CD4-positive, alpha-beta T cell treated with Interleukin-4 for 4 hours (primary cell): ENCODE data around the gene RPAIN.
"Not testable (repeated sequence)": the region's sequence is repeated elsewhere in the genome, so short reads cannot be mapped to it uniquely, and the experiment has no call there.

Experiments used
- DNase-seq: peaks from one replicate; pipeline ENCODE4 v3.0.0-alpha.2; 2020

The RPAIN gene

DNA sequence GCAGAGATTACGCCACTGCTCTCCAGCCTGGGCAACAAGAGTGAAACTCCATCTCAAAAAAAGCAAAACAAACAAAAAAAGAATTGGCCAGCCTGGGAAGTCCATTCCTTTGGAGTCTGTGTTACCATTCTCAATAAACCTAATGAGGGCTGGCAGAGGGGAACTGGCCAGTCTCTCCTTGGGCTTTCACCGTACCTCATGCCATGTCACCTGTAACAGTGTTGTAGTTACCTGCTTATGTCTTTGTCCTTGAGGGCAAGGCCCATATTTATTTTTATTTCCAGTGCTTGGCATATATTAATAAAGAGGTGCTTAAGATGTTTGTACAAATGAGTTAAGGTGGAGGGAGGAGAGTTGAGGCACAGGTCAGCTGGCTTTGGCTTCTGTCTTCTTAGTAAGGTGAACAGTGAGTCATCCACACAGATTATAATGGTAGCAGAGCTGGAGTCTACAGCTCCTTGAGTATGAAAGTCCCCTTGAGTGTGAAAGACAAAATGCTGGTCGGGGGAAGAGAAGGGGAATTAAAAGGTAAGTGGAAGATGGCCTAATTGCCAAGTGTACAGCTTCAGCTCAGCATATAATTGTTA is 10.5 kb downstream of the RPAIN start:
- no peak for DNase-seq

DNA sequence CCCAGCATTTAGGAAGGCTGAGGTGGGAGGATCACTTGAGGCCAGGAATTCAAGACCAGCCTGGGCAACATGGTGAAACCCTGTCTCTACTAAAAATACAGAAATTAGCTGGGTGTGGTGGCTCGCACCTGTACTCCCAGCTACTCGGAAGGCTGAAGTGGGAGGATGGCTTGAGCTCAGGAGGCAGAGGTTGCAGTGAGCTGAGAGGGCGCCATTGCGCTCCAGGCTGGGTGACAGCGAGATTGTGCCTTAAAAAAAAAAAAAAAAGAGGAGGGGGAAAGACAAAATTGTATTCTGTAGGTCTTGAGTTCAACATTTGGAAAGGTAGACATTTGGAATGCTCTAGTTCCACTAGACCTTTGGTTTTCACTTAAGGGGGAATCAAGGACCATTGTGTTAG is 11.3 kb downstream of the RPAIN start:
- DNase-seq = not testable (repeated sequence)

DNA sequence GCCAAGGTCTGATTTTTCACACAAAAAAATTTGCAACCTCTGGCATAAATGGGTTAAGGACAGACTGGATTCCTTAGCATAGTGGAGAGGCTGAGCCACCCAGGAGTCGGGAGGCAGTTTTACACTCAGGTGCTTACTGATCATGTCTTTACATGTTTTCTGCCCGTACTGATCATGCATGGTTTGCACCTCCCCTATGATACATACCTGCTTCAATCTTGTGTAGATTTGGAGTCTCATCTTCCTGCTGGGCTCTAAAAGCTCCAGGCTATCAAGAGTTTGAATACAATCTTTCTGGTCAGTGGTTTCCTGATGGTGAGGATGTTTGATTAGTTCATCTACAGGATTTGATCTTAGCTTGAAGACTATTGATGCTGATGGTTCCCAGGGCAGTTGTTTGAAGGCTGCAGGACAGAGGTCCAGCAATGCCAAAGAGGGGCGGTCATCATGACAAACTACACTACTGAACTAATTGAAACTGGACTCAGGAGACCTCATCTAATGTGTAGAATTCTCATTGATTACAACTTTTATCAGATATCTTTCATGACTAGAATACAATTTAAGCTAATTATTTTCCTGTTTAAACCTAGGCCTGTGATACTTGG is 12.1 kb downstream of the RPAIN start:
- DNase-seq = no peak

DNA sequence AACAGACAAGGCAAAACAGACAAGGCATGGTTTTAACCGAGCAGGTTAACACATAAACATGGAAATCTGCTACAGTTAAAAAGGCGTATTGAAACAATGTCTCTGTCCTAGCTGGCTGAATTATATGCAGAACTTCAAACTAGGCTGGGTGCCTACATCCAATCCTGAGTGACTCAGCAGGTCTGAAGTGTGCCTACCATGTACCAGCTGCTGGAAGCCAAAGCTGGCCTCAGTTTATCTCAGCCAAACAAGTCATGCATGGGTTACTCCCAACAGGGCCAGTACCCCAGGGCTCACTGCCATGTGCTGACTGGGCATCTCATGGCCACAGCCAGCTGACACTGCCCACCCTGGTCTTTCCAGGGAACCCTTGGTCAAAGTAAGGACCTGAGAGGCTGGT is 15.0 kb downstream of the RPAIN start:
- no peak for DNase-seq

DNA sequence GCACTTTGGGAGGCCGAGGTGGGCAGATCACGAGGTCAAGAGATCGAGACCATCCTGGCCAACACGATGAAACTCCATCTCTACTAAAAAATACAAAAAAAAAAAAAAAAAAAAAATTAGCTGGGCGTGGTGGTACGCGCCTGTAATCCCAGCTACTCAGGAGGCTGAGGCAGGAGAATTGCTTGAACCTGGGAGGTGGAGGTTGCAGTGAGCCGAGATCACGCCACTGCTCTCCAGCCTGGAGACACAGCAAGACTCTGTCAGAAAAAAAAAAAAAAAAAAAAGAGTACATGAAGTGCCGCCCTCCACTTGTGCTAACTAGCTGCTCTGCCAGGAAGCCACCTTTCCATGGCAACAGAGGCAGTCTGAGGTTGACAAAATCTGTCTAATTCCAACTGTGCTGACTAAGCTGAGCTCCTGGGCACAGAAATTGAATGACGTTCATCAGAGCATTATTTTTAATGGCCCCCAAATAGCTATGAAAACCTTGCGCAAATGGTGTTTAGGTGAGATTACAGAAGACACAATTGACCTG is 15.9 kb downstream of the RPAIN start:
- DNase-seq = peak; percentile 4

DNA sequence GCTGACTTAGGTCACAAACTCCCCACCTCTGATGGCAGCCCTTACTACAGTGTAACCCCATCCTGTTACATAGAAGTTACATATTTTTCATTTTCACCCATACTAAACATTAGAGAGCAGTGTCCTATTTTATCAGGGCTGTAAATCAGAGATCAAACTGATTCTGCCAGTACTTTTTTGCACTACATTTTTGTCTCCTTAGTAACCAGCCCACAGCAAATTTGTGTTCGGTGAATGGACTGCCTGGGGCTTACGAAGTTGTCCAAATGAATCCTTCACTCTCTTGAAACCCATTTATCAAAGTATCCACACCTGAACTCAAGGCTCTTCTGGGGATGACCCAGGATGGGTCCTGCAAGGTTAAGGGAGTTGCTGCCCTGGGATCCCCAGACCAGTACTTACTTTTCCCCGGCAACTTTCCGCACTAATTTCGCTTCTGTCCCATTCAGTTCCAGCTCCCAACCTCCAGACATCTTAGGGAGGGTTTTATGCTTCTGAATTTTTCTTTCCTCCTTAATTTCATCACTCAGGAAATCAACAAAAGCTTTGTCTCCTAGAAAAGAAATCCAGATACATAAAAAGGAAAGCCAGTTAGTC is 17.8 kb downstream of the RPAIN start:
- no peak for DNase-seq

DNA sequence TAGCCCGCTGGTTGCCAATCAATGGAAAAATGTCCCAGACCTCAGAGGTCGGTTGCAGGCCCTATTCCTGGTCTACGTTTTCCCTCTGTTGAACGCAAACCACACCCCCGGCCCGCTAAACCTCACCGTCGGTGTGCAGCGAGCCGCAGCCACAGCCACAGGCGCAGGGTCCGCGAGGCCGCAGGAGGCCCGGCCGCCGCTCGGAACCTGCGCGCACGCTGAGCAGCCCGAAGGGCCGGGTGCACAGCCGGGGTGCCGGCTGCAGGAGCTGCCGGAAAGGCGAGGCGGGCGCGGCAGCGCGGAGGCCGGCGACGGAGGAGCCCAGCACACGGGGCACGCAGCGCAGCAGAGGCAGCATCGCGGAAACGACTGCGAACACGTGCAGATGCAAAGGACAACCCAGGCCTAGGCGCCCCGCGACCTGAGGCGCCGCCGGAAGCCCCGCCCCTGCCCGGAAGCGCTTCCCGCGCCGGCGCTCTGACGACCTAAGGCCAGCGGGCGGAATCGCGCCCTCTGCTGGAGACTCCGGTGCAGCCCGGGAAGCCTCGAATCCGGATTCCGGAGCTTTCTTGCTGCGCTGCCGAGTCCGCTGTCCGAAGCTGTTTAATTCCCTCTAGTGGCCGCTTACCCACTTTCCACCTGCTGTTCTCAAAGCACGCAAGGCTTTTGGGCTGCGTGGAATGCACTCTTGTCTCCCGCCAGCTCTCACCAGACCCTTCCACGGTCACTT is 18.9 kb downstream of the RPAIN start, which contains the start of gene C1QBP:
TSS of gene C1QBP (minus strand) at position 440 of the 730 bp plus-strand sequence. CDS start at position 358, 82 bp downstream.
- peak; percentile 90 for DNase-seq

DNA sequence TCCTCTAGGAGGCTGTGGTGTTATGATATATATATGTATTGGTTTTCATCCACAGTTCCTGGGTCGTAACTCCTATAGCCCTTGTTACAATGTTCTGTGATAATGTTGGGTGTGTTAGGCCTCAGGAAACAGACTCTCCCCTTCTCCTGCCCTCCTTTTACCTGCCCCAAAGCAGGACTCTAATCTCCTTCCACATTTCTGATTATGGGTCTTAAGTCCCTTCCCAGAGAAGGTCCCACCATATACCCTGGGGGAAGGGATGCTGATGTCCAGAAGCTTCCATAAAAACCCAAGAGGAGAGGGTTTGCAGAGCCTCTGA is 19.4 kb downstream of the RPAIN start:
- DNase-seq = no peak

DNA sequence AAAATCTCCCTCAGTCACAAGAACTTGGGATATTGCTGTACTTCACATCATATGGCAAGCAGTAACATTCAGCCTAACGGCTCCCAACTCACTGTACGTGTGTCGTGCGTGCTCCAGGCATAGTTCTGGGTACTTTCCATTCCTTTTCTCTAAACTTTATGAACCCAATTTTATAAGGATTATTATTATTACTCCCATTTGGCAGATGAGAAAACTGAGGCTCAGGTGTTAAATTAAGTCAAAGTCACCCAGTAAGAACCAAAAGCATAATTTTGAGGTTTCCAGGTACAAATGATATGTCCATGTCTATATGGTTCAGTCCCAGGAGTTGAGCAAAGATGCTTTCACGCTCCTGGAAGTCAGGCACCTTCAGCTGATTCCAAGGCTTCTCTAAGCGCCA is 23.7 kb downstream of the RPAIN start:
- no peak for DNase-seq

DNA sequence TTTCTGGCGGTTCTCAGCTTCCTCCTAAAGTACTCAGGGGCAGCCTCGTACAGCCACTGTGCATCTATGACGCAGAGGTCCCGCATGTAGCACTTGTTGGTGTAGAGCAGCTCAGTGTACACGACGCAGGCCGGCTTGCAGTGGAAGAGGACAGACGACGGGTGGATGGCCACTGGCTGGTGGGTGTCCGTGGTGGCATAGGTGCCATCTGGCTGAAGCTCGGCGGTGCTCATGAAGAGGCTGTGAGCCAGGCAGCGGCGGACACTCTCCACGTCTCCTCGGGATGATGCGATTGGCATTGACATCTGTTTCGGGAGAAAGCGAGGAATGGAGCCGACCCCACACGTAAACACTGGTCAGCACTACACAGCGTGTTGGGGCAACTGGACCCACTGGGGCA is 24.2 kb downstream of the RPAIN start:
- no peak for DNase-seq

DNA sequence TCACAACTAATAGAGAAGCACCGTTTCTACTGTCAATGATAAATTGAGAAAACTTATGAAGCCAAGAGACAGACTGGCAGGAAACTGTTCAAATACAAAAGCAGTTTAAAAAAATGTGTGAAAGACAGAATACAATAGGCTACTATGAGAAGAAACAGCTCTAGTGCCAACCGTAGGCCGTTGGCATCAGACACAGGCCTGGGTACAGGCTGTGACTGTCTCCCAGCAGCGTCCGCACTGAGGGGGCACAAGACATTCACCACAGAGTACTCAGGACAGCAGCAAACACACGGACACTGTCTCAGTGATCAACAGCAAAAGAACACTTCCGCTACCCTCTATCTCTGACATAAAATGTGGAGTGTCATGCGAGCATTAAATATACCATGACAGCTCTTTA is 26.8 kb downstream of the RPAIN start:
- no peak for DNase-seq

DNA sequence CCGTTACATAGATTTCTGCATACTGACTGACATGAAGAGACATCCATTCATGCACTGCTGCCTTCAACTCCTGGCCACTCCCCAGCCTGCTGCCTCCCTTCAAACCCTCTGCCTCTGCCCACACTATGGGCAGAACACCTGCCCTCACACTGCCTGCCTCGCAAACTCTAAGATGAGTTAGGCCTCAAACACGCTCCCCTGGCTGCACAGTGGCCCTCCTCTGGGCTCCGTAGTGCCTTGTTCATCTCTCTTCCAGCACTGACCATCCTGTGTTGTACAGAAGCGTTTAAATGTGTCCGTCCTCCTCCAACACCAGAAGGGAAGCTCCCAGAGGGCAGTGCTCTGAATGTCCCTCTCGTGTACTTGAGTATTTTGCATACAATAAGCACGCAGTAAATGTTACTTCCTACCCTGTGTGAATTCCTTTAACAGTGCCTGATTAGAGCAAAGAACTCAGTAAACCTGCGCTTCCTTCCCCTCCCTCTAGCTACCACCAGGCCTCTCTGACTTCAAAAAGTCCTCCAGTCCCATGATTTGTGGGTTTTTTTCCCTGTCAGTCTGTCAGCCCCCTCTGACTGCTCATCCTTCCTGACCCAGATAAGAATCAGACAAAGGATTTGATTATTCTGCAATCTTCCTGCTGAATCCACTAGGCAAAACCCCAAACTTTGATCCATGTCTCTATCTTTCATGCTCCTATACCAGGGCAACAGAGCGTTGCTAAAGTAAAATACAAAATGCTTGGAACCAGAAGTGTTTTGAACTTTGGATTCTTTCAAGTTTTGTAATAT is 44.9 kb downstream of the RPAIN start:
- no peak for DNase-seq

DNA sequence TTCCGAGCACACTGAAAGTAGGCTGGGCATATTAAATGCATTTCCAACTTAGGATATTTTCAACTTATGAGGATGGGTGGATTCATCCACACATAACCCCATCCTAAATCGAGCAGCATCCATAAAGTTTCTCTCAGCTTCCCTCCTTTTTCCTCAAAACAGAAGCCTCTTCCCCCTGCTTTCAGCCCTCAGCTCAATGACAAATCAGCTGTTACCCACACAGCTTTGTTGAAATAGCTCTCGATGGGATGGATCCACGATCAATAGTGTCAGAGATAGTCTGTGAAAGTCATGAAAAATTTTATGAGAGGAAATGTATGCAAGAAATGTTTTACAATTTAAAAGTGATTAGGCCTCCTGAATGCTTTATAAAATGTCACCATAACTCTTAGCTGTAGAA is 46.3 kb downstream of the RPAIN start:
- DNase-seq = no peak

DNA sequence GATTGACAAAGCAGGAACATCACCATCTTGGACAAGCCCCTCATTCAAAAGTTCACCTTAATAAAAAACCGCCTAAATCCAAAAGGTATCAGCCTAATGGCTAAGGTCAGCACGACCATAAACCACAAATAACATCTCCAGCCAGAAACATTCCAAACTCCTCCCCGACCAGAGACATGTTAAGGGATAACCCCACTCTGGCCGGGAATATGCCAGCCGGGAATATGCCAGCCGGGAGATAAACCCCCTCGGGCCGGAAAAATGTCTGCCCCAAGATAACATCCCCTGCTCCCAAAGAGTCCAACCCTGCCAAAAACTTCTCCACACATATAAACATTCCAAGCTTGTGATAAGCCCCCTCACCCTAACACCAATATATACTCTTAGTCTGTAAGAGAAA is 47.4 kb downstream of the RPAIN start:
- no peak for DNase-seq

DNA sequence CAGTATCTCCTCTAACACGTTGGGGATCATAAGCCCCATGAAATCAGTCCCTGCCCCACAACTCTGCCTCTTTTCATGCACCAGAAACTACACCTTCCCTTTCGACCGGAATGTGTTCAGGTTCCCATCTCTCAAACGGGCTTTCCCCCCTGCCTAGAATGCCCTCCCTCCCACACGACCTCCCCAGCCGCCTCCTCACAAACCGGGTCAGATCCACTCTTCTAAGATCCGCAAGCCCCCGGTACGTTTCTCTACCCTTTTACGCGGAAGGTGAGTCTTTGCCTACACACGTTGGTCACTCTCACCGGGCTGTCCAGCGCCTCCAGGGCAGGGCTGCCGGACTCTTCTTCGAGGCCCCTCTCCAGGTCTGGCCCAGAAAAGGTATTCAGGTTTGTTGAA is 48.1 kb downstream of the RPAIN start:
- DNase-seq = no peak

DNA sequence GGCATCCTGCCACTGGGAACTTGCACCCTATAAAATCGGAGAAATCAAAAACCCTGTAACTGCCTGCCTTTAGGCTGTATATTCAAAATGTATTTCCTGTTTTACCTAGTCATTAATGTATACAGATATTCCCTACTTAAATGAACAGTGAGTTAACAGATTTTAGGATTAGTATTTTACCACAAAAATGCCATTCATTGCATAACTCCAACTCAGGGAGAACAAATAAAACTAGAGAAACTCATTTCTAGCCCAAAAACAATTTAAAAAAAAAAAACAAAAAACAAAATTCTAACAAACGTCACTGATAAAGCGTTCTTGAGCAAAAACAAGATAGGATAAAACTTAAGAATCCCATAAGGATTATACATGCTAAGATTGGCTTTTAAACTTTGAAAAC is 52.5 kb downstream of the RPAIN start:
- no peak for DNase-seq

DNA sequence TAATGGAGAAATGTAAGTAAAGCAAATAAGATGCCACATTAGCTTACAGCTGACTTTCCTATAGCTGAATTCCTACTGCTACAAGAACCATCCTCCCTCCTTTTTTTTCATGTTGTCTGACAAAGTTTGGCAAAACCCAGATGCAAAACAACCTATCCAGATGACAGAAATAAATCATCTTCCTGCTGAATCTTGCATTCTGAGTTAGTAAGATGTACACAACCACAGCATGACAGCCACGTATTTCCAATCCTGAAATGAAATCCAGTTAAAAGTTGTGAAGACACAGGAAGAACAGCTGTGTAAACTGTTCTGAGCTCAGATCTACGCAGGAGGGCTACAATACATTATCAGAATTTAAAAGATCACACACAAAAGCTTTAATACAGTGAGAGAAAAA is 53.9 kb downstream of the RPAIN start:
- no peak for DNase-seq

DNA sequence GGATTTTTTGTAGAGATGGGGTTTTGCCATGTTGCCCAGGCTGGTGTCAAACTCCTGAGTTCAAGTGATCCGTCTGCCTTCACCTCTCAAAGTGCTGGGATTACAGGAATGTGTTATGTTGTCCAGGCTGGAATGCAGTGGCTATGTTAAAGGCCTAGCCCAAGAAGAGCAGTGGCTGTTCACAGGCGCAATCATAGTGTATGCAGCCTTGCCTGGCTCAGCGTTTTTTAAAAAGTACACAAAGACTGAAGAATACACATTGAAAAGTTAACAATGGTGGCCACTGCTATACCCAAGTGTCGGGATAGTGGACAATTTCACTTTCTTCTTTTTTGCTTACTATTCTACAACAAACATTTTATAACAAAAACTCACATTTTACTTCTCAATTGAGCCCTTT is 59.0 kb downstream of the RPAIN start:
- DNase-seq = no peak

DNA sequence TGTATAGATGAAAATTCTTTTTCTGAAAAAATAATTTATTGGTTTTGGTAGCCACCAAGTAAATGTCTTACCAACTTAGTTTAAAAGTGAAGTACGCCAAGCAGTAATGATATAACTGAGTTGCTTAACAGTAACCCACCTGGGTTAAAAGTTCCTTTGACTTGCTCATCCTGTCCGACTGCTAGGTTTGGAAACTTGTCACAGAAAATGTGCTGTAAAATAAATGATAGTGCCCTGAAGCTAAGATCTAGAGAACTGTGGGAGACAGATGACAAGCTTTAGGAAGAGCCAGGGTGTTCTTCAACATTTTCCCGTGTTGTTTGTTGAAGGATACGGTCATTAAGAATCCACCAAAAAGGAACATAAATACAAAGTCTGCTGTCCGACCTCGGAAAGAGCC is 61.0 kb downstream of the RPAIN start:
- DNase-seq = no peak

DNA sequence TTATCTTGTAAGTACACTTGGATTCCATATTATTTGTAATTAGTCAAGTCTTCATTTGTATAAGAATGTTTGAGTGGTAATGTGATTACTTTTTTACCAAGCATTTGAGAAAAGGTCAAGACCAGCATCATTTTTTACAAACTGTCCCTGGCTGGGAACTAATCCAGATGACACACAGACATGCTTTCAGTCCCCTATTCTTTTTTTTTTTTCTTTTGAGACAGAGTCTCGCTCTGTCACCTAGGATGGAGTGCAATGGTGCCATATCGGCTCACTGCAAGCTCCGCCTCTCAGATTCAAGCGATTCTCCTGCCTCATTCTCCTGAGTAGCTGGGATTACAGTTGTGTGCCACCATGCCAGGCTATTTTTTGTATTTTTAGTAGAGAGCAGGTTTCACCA is 61.5 kb downstream of the RPAIN start:
- DNase-seq = no peak
